CD4-positive, alpha-beta T cell (primary cell): Measurements from ENCODE around the gene WEE1. TPM values are rescaled to one million over a fixed set of nuclear protein-coding genes. Genes with fewer than 3 reads are reported as not detected.
A peak's percentile ranks its signal among the peaks of the same experiment; 100 is the strongest.

Experiments
- ATAC-seq: fragments of 200-7000 bp; cut with Tn5 transposase; one replicate; pipeline ENCODE4 v1.10.0; 2022; ENCODE audit warnings: mild to moderate bottlenecking; ENCODE audit not compliant: poor library complexity
- CTCF ChIA-PET: fragments of 350-600 bp; sonication (Branson Sonifier 250); formaldehyde crosslinking; loops from one replicate; lab custom pipeline; 2021; ENCODE audit warnings: antibody characterized with exemption, inconsistent platforms; lab: Charles Lee
- POLR2A ChIA-PET: fragments of 350-600 bp; sonication (Branson Sonifier 250); formaldehyde crosslinking; loops from one replicate; lab custom pipeline; 2021; ENCODE audit warnings: antibody characterized with exemption, inconsistent platforms; lab: Charles Lee
- DNase-seq, 14 experiments: peaks; one replicate each; pipeline ENCODE4 v3.0.0-alpha.2; 2013 to 2020; ENCODE audit warnings: mixed read lengths in 2 of 14
- H3K27ac ChIP-seq, 2 donors: one replicate each; pipeline versions ENCODE4 v1.5.1 to v1.7.0; 2013; ENCODE audit warnings: low read length in 2 of 2, low read depth in 1 of 2, mild to moderate bottlenecking in 1 of 2
- H3K27me3 ChIP-seq, 2 experiments: 1 replicate in 1 of 2; 2 replicates in 1 of 2; pipeline versions ENCODE4 v1.6.1 to v1.7.0; 2013; ENCODE audit warnings: low read length in 2 of 2, control low read depth in 1 of 2, mild to moderate bottlenecking in 1 of 2, moderate library complexity in 1 of 2; ENCODE audit not compliant: insufficient read depth in 2 of 2, control insufficient read depth in 1 of 2
- H3K36me3 ChIP-seq: one replicate; pipeline ENCODE4 v1.6.1; 2013; ENCODE audit warnings: low read length, control low read depth; ENCODE audit not compliant: insufficient read depth
- H3K4me1 ChIP-seq: one replicate; pipeline ENCODE4 v1.6.1; 2013; ENCODE audit warnings: low read length, control low read depth; ENCODE audit not compliant: insufficient read depth
- H3K4me3 ChIP-seq: one replicate; pipeline ENCODE4 v1.5.1; 2013; ENCODE audit warnings: mild to moderate bottlenecking, low read length, moderate library complexity
- H3K9me3 ChIP-seq, 2 experiments: 1 replicate in 1 of 2; 2 replicates in 1 of 2; pipeline versions ENCODE4 v1.6.1 to v1.7.0; 2013; ENCODE audit warnings: low read length in 2 of 2, mild to moderate bottlenecking in 2 of 2, control low read depth in 1 of 2, moderate library complexity in 1 of 2; ENCODE audit not compliant: control insufficient read depth in 1 of 2, insufficient read depth in 1 of 2
- H3K27ac Mint-ChIP-seq: one replicate; pipeline ENCODE4 v1.8.0; 2020; ENCODE audit warnings: mixed read lengths
- H3K27me3 Mint-ChIP-seq: one replicate; pipeline ENCODE4 v1.8.0; 2021; ENCODE audit warnings: mixed read lengths
- H3K36me3 Mint-ChIP-seq: one replicate; pipeline ENCODE4 v1.8.0; 2021; ENCODE audit warnings: low read depth, mixed read lengths
- H3K4me1 Mint-ChIP-seq: one replicate; pipeline ENCODE4 v1.8.0; 2021; ENCODE audit warnings: low read depth, mixed read lengths
- H3K4me3 Mint-ChIP-seq: one replicate; pipeline ENCODE4 v1.8.0; 2020; ENCODE audit warnings: mild to moderate bottlenecking, mixed read lengths
- H3K9me3 Mint-ChIP-seq: one replicate; pipeline ENCODE4 v1.8.0; 2020; ENCODE audit warnings: mixed read lengths
- CTCF ChIP-seq: fragments of 200-600 bp; IDR thresholded peaks from one replicate; pipeline ENCODE4 v1.8.0; 2022; ENCODE audit warnings: antibody characterized with exemption, mild to moderate bottlenecking
- intact Hi-C, 2 experiments: fragments of 100-400 bp; cut with DNase I in 1 of 2; cut with micrococcal nuclease in 1 of 2; formaldehyde crosslinking; loops; one replicate each; pipeline versions ENCODE4 v1.15.1 to v1.9.0; 2023 to 2025; cut with DNase I, micrococcal nuclease
- total RNA-seq, 174 experiments: library from RNA in 2 of 174; stranded (reverse) in 2 of 174; gene quantifications; one replicate each; pipeline ENCODE4 v1.2.3 and lab custom pipeline; 2021 to 2026

The WEE1 gene
- total RNA-seq, 2 experiments from 2014 or later: 9.3 to 10.7 TPM

GRCh38 chr11:9577556-9577955 lies 4.1 kb downstream of the WEE1 start:
- DNase-seq: peak in 3 of 14 experiments; percentile 34 to 52 (median 37)
- Mint-ChIP-seq H3K4me1 (peaks cover 34% of the 10 kb centered on the region), H3K27ac (peak overlapping the region; percentile 64), H3K36me3 (peaks cover 4% of the 10 kb centered on the region), H3K4me3 (peak overlapping the region; percentile 75), H3K27me3 (peaks cover 15% of the 10 kb centered on the region), H3K9me3 (no peaks in the 10 kb centered on the region)
- intact Hi-C loops: loop anchor here in 1 of 2 experiments (2.0 kb wide), 1 partner anchor 35 kb away; no protein-coding TSS in a partner anchor
- ChIA-PET POLR2A (interaction anchor here (0.9 to 5.4 kb wide), 5 partner anchors 10 to 117 kb away, joined by 3 to 49 read pairs (median 11); partner anchors contain the start of gene ZNF143), CTCF (interaction anchor here (0.5 to 3.7 kb wide), 3 partner anchors 36 to 698 kb away, joined by 3 to 44 read pairs (median 15); no protein-coding TSS in a partner anchor)
- Histone ChIP-seq H3K27me3 (no peaks in the 10 kb centered on the region), H3K36me3 (no peaks in the 10 kb centered on the region), H3K4me1 (peaks cover 22% of the 10 kb centered on the region), H3K9me3 (peaks cover 0 to 4% of the 10 kb centered on the region in 2 experiments), H3K4me3 (peak overlapping the region; percentile 36), H3K27ac (peak overlapping the region in 1 of 2 donors; percentile 61)
- ATAC-seq: no peak
- TF ChIP-seq CTCF: no peak

GRCh38 chr11:9580894-9581293 lies 7.4 kb downstream of the WEE1 start:
- ChIA-PET POLR2A (no interaction called here), CTCF (interaction anchor here (1.0 to 1.5 kb wide), 2 partner anchors 7 to 32 kb away, joined by 3 to 5 read pairs; partner anchors contain the start of gene WEE1)
- Histone ChIP-seq H3K27me3 (no peaks in the 10 kb centered on the region), H3K4me3 (no peak overlapping the region), H3K9me3 (no peaks in the 10 kb centered on the region), H3K36me3 (no peaks in the 10 kb centered on the region), H3K27ac (no peak overlapping the region), H3K4me1 (peaks cover 3% of the 10 kb centered on the region)
- DNase-seq: no peak
- ATAC-seq: no peak
- peaks cover 4% of the 10 kb centered on the region for H3K36me3 Mint-ChIP-seq
- peaks cover 20% of the 10 kb centered on the region for H3K4me1 Mint-ChIP-seq
- no peak overlapping the region for H3K27ac Mint-ChIP-seq
- no peaks in the 10 kb centered on the region for H3K9me3 Mint-ChIP-seq
- H3K4me3 Mint-ChIP-seq: no peak overlapping the region
- intact Hi-C loops: no loop called here
- no peak for TF ChIP-seq CTCF
- peaks cover 1% of the 10 kb centered on the region for H3K27me3 Mint-ChIP-seq

GRCh38 chr11:9581556-9582161 lies 8.2 kb downstream of the WEE1 start:
- DNase-seq: no peak
- Histone ChIP-seq H3K36me3 (peaks cover 4% of the 10 kb centered on the region), H3K27ac (no peak overlapping the region), H3K4me1 (peaks cover 3% of the 10 kb centered on the region), H3K4me3 (no peak overlapping the region), H3K9me3 (no peaks in the 10 kb centered on the region), H3K27me3 (no peaks in the 10 kb centered on the region)
- Mint-ChIP-seq H3K9me3 (no peaks in the 10 kb centered on the region), H3K36me3 (peaks cover 4% of the 10 kb centered on the region), H3K27ac (no peak overlapping the region), H3K4me1 (peaks cover 17% of the 10 kb centered on the region), H3K27me3 (no peaks in the 10 kb centered on the region), H3K4me3 (no peak overlapping the region)
- CTCF ChIA-PET: interaction anchor here (1.0 to 1.5 kb wide), 2 partner anchors 8 to 31 kb away, joined by 3 to 5 read pairs; partner anchors contain the start of gene WEE1
- intact Hi-C loops: no loop called here
- POLR2A ChIA-PET: no interaction called here
- no peak for TF ChIP-seq CTCF
- ATAC-seq: no peak
